ENCODE data around the gene UNK.
A peak's percentile ranks its signal among the peaks of the same experiment; 100 is the strongest.

The UNK gene

GRCh38 chr17:75784473-75785015, at the start of gene UNK:
Gene UNK, plus strand, starts transcription at chr17:75784806. Its CDS starts 75 bp downstream, at chr17:75784881.
- TF ChIP-seq POLR2A (IDR thresholded peaks at IDR 0.05; ENCODE audit: low read depth, low read length) = no peak
- peak; percentile 58 for FAIRE-seq
- peak; percentile 91 for DNase-seq (ENCODE audit: insufficient read length, low spot score)

GRCh38 chr17:75736173-75736835, 48.3 kb upstream of the UNK start:
- TF ChIP-seq POLR2A (IDR thresholded peaks at IDR 0.05; ENCODE audit: low read depth, low read length) = no peak
- no peak for FAIRE-seq
- no peak for DNase-seq (ENCODE audit: insufficient read length, low spot score)

GRCh38 chr17:75737133-75737962, 47.3 kb upstream of the UNK start:
- DNase-seq (ENCODE audit: insufficient read length, low spot score) = no peak
- no peak for TF ChIP-seq POLR2A (IDR thresholded peaks at IDR 0.05; ENCODE audit: low read depth, low read length)
- FAIRE-seq = no peak

- FAIRE-seq = no peak
- no peak for TF ChIP-seq POLR2A (IDR thresholded peaks at IDR 0.05; ENCODE audit: low read depth, low read length)
- DNase-seq (ENCODE audit: insufficient read length, low spot score) = no peak
Measured at GRCh38 chr17:75738218-75738802, 46.3 kb upstream of the UNK start.

- DNase-seq (ENCODE audit: insufficient read length, low spot score) (no peak), FAIRE-seq (no peak)
- no peak for TF ChIP-seq POLR2A (IDR thresholded peaks at IDR 0.05; ENCODE audit: low read depth, low read length)
Measured at GRCh38 chr17:75739174-75739573, 45.4 kb upstream of the UNK start.

GRCh38 chr17:75739801-75740200, 44.8 kb upstream of the UNK start:
- TF ChIP-seq POLR2A (IDR thresholded peaks at IDR 0.05; ENCODE audit: low read depth, low read length) = no peak
- DNase-seq (ENCODE audit: insufficient read length, low spot score) = no peak
- FAIRE-seq = no peak

GRCh38 chr17:75740215-75740614, 44.4 kb upstream of the UNK start:
- TF ChIP-seq POLR2A (IDR thresholded peaks at IDR 0.05; ENCODE audit: low read depth, low read length) = no peak
- DNase-seq (ENCODE audit: insufficient read length, low spot score) = no peak
- no peak for FAIRE-seq

GRCh38 chr17:75740631-75741077, 44.0 kb upstream of the UNK start:
- DNase-seq (ENCODE audit: insufficient read length, low spot score) (no peak), FAIRE-seq (no peak)
- TF ChIP-seq POLR2A (IDR thresholded peaks at IDR 0.05; ENCODE audit: low read depth, low read length) = no peak

GRCh38 chr17:75742337-75742736, 42.3 kb upstream of the UNK start:
- FAIRE-seq (no peak), DNase-seq (ENCODE audit: insufficient read length, low spot score) (no peak)
- TF ChIP-seq POLR2A (IDR thresholded peaks at IDR 0.05; ENCODE audit: low read depth, low read length) = no peak

- no peak for TF ChIP-seq POLR2A (IDR thresholded peaks at IDR 0.05; ENCODE audit: low read depth, low read length)
- FAIRE-seq (no peak), DNase-seq (ENCODE audit: insufficient read length, low spot score) (no peak)
Measured at GRCh38 chr17:75743625-75744206, 40.9 kb upstream of the UNK start.

- no peak for FAIRE-seq
- no peak for DNase-seq (ENCODE audit: insufficient read length, low spot score)
- TF ChIP-seq POLR2A (IDR thresholded peaks at IDR 0.05; ENCODE audit: low read depth, low read length) = no peak
Measured at GRCh38 chr17:75748706-75749105, 35.9 kb upstream of the UNK start.

- TF ChIP-seq POLR2A (IDR thresholded peaks at IDR 0.05; ENCODE audit: low read depth, low read length) = no peak
- FAIRE-seq (no peak), DNase-seq (ENCODE audit: insufficient read length, low spot score) (peak; percentile 90)
Measured at GRCh38 chr17:75749545-75750389, 34.8 kb upstream of the UNK start.

All from H54 (cell line).